RWPE1 (cell line): Measurements from ENCODE around the gene COL7A1.

Experiments
- CTCF ChIA-PET: fragments of 350-600 bp; sonication (Branson Sonifier 250); formaldehyde crosslinking; extraction: SDS; loops from one replicate; lab custom pipeline; 2021; lab: Yijun Ruan, JAX
- POLR2A ChIA-PET: fragments of 400-600 bp; formaldehyde crosslinking; extraction: SDS; loops from one replicate; lab custom pipeline; 2020; ENCODE audit warnings: antibody characterized with exemption; ENCODE audit not compliant: low non-redundant PET; lab: Yijun Ruan, JAX
- DNase-seq: peaks from one replicate; pipeline ENCODE4 v3.0.0; 2012; ENCODE audit warnings: low spot score
- H3K27ac ChIP-seq: fragments of 450-650 bp; 2 replicates; pipeline ENCODE4 v1.5.1; 2017
- TF ChIP-seq, protein P1 (sequence below): fragments of 450-650 bp; conservative IDR thresholded peaks from 2 replicates; pipeline ENCODE4 v1.5.1; 2017; ENCODE audit warnings: low read depth, mild to moderate bottlenecking

The COL7A1 gene

DNA sequence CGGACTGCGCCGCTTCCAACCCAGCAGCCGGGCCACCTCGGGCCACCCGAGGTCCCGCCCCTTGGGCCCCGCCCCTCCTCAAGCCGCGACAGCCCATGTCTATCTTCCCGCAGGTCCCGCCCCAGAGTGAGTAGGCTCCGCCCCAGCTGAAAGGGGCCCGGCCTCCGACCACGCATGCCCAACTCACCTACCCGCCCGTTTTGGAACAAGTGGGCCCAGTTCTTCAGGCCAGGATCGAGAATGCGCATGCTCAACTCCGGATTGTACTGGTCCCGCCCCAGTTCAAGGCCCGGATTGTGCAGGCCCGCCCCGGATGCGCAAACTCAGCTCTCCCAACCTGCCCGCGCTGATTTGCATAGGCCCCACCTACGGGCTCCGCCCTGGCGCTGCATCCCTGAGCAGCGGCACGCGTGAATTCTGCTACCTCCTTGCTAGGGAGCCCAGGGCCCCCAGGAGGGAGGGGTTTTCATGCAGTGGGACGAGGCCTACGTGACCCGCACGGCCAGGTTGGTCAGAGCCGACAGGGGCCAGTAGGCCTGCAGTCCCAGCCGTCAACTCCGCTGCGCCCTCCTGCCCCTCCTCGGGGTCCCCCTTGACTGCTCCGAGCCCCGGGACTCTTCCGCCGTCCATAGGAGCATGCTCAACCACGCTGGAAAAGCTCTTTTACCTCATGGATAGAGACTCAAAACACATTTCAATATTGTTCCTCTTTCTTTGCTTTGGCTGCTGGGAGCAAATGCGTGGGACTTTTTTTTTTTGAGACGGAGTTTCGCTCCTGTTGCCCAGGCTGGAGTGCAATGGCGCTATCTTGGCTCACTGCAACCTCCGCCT is 38.1 kb downstream of the COL7A1 start, which contains the start of gene PFKFB4:
TSS of gene PFKFB4 (minus strand) at position 8 of the 831 bp plus-strand sequence. CDS start 26 bp downstream, outside the sequence.
- DNase-seq = peak; percentile 99
- POLR2A ChIA-PET = interaction anchor here (0.8 to 1.0 kb wide), 2 partner anchors 42 to 98 kb away, joined by 3 read pairs; no protein-coding TSS in a partner anchor
- TF ChIP-seq, protein P1, sequence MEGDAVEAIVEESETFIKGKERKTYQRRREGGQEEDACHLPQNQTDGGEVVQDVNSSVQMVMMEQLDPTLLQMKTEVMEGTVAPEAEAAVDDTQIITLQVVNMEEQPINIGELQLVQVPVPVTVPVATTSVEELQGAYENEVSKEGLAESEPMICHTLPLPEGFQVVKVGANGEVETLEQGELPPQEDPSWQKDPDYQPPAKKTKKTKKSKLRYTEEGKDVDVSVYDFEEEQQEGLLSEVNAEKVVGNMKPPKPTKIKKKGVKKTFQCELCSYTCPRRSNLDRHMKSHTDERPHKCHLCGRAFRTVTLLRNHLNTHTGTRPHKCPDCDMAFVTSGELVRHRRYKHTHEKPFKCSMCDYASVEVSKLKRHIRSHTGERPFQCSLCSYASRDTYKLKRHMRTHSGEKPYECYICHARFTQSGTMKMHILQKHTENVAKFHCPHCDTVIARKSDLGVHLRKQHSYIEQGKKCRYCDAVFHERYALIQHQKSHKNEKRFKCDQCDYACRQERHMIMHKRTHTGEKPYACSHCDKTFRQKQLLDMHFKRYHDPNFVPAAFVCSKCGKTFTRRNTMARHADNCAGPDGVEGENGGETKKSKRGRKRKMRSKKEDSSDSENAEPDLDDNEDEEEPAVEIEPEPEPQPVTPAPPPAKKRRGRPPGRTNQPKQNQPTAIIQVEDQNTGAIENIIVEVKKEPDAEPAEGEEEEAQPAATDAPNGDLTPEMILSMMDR = no peak
- CTCF ChIA-PET = no interaction called here
- H3K27ac ChIP-seq = peak within 1 kb of the TSS; percentile 100

DNA sequence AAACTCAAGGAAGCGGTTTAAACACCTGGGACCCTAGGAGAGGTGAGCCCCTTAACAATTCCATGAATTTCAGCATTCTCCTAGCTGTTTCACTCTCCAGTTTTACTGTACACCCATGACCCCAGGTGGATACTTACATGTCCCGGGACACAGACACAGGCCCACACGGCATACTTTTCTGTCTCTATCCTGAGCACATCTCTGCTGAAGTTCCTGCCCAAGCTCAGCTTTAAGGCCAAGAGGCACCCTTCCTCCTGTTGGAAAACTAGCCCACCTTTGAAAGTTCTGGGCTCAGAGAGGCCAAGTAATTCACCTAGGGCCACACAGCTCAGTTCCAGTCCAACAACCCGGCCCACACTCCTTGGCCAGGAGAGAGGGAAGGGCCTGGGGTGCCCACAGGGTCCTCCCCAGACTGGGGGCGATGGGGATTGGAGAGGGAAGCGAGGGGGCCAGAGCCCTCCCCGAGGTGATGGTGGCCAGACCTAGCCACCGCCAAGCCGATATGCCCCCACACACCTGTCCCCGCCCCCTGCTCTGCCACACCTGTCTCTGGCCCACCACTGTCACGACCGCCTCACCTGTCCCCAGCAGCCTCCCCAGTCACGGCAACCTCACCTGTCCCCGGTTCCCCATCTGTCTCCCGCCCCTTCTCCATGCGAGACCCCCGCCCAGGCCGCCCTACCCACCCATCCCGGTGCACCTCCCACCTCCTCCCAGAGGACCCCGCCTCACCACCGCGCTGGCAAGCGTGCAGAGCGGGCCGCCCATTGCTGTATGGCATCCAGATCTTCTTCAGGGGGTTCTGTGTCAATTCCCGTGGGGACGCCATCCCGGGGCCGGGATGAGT is 39.0 kb downstream of the COL7A1 start:
- CTCF ChIA-PET = no interaction called here
- TF ChIP-seq, protein P1 = no peak
- peak overlapping the region; percentile 100 for H3K27ac ChIP-seq
- DNase-seq = no peak
- POLR2A ChIA-PET = interaction anchor here (1.0 kb wide), 1 partner anchor 43 kb away, joined by 3 read pairs; no protein-coding TSS in a partner anchor

DNA sequence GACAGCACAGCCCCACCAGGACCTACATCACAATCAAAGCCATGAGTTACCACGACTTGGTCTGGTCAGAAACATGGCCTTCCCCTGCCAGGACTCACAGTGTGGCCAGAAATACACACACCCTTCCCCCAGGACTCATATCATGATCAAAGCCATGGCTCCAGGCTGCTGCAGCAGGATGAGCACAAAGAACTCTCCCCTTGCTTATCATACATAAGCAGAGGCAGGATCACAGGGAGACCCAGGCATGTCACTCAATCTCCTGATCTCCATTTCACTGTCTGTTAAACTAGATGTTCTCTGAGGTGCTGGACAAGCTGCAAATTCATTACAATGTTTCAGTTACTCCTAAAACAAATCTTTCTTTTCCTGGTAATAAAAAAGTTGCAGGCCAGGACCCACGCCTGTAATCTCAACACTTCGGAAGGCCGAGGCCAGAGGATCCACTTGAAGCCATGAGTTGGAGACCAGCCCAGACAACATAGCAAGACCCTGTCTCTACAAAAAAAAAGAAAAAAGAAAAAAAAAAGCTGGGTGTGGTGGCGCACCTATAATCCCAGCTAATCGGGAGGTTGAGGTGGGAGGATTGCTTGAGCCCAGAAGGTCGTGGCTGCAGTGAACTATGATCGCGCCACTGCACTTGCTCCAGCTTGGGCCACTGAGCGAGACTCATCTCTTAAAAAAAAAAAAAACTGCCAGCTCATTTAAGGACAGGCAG is 39.7 kb downstream of the COL7A1 start:
- DNase-seq = no peak
- peak overlapping the region; percentile 100 for H3K27ac ChIP-seq
- TF ChIP-seq, protein P1 = no peak
- ChIA-PET CTCF (no interaction called here), POLR2A (no interaction called here)

DNA sequence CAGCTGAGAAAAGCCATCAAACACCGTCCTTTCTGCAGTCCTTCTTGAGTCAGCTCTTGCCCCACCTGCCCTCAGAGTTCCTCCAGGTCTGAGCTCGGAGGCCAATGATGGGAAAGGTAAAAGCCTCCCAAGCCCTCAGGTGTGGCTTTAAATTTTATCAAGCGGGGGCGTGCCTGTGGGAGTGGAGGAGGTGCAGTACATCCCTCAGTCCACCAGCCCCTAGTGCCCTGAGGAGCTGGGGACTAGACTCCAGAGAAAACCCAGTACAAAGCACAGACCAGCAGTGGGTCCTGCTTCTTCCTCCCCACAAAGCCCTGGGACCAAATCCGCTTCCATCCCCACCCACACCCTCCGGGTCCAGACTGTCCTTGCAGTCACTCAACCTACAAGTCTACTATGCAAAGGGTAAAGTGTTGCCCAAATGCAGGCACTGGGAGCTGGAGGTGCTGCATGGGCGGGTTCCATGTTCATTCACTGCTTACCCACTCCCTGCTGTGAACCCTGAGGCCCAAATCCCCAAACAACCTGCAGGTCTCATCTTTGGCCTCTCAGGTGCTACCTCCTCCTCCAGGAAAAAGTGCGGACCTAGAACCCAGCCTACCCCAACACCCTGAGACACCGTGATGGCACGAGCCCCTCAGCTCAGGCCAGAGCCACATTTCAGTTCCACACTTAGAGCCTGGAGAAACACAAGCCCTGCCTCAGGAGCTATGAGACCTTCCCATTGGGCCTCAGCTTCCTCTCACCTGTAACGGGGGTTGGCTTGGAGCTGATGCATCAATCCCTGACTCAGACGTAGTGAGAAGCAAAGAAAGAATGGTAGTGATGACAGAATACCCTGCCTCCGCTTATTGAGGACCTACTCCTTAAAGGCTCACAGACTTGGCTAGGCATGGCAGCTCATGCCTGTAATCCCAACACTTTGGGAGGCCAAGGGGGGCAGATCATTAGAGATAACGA is 41.0 kb downstream of the COL7A1 start:
- POLR2A ChIA-PET = no interaction called here
- no peak for DNase-seq
- CTCF ChIA-PET = interaction anchor here (0.6 kb wide), 1 partner anchor 55 kb away, joined by 7 read pairs; the partner anchor contains the start of gene UQCRC1
- peak overlapping the region; percentile 7 for H3K27ac ChIP-seq
- TF ChIP-seq, protein P1 = no peak

DNA sequence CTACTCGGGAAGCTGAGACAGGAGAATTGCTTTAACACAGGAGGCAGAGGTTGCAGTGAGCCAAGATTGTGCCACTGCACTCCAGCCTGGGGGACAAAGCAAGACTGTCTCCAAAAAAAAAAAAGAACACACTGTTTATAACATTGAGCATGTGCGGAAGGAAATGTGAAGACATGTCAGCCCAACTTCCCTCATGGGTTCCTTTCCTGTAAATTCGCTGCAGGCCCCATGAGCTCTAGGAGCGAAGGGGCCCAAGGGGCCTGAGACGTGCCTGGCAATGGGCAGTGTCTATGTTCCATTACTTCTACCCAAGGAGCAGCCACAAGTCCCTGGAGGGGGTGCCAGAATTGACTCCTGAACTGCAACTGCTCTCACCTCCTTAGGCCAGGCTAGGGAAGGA is 41.8 kb downstream of the COL7A1 start:
- TF ChIP-seq, protein P1 = no peak
- CTCF ChIA-PET = interaction anchor here (0.6 to 1.1 kb wide), 3 partner anchors 56 to 117 kb away, joined by 3 to 7 read pairs (median 5); partner anchors contain the start of gene UQCRC1
- POLR2A ChIA-PET = no interaction called here
- no peak for DNase-seq
- peak overlapping the region; percentile 25 for H3K27ac ChIP-seq
